HT1080 (cell line): Measurements from ENCODE around the gene TRAPPC3. TPM values are rescaled to one million over a fixed set of nuclear protein-coding genes. Genes with fewer than 3 reads are reported as not detected.

Experiments
- DNase-seq: peaks from one replicate; pipeline ENCODE4 v3.0.0-alpha.2; 2015; ENCODE audit warnings: low read depth
- total RNA-seq: library from RNA; depleted of rRNA; stranded (reverse); fragments of >200 nt; shearing (Covaris generic); gene quantifications from 2 replicates; pipeline ENCODE4 v1.2.3, GENCODE V29; 2014

Gene TRAPPC3
- total RNA-seq, 1 experiment from 2014 or later = 112 TPM

DNA sequence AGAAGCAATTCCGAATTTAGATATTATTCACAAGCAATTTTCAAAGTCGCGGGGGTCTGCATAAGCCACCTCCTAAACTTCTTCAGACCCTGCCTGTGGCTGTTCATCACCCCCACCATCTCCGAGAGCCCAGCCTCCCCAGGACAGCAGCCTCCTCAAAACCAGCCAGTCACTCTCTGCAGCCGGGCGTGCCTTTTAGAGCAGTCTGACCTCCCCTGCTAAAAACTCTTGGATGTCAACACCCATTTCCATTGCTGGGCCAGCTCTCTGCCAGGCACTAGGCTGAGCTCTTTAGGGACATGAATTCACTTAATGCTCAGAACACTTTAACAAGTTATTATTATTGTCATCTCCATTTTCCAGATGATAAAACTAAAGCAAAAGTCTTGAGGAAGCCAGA is 48.9 kb downstream of the TRAPPC3 start:
- DNase-seq = no peak

DNA sequence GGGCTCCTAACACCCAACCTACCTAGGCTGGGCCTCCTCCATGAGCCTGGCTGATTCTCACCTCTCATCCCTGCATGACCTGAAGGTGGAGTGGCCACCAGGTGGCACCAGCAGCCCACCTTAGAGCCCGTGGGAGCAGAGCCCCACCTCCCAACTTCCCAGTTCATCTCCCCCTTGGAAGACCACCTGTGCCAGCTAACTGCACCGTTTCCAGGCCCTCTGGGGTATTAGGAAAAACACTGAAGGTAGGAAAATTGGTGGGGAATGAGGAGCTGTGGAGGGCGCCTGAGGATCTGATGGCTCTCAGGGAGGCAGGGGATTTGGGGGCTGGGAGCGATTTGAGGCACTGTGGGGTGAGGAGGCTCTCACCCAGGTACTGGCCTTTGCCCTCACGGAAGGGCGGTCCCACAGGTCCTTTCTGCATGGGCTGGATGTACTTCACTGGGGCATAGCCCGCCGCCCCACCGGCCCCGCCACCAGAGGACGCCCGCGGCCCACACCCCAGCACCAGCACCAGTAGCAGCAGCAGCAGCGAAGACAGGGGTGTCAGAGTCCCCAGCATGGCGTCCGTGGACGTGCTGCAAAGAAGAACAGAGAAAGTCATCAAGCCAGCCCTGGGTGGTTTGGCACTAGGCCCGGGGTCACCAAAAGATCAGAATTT is 49.5 kb downstream of the TRAPPC3 start:
- DNase-seq = peak; percentile 72

DNA sequence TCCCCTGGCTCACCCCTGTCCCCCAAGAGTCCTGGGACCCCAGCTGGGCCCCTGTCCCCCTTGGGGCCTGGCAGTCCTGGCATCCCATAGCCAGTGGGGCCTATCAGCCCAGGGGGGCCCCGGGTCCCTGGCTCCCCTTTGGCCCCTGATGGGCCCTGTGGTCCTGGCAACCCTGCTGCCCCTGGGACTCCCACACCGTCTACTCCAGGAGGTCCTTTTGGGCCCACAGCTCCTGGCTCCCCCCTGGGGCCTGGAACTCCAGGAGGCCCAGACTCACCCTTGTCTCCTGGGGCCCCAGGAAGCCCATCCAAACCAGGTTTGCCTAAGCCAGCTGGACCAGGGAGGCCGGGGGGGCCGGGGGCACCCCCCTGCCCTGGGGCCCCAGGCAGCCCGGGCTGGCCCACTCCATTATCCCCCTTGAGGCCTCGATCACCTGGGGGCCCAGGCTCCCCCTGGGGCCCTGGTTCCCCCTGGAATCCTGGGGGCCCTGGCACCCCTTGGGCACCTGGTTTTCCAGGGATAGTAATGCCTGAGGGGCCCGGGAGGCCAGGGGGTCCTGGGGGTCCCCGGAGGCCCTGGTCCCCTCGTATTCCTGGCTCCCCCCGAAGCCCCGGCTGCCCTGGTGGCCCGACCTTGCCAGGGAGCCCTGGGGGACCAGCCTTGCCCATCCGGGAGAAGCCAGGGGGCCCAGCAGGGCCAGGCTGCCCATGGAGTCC is 50.5 kb downstream of the TRAPPC3 start:
- no peak for DNase-seq

DNA sequence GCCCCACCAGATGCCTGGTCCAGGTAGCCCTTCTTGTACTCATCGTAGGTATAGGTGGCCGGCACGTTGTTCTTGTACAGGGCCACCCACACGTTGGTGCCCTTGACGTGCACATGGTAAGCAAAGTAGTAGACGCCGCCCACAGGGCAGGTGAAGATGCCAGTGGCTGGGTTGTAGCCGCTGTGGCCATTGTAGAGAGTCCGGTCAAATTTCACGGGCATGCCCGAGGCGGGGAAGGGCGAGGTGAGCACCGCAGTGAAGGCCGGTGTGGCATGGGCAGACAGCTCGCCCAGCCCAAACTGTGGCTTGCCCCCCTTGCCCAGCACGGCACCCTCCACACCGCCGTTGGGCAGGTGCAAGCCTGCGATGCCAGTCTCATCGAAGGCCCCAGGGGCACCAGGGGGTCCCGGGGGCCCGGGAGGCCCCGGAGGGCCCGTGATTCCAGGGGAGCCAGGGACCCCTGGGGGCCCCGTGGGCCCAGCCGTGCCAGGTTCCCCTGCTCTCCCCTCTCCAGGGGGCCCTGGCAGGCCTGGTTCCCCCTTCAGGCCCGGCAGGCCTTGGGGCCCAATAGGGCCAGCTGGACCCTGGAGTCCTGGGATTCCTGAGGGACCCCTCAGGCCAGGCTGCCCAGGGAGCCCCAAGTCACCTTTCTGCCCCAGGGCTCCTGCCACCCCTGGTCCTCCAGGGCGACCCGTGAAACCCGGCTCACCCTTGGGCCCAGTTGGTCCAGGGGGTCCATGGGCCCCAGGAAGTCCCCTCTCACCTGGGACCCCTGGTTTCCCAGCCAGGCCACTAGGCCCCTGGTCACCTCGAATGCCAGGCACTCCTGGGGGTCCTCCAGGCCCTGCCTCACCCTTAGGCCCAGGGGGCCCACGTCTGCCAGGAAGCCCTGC is 51.3 kb downstream of the TRAPPC3 start:
- DNase-seq = no peak

DNA sequence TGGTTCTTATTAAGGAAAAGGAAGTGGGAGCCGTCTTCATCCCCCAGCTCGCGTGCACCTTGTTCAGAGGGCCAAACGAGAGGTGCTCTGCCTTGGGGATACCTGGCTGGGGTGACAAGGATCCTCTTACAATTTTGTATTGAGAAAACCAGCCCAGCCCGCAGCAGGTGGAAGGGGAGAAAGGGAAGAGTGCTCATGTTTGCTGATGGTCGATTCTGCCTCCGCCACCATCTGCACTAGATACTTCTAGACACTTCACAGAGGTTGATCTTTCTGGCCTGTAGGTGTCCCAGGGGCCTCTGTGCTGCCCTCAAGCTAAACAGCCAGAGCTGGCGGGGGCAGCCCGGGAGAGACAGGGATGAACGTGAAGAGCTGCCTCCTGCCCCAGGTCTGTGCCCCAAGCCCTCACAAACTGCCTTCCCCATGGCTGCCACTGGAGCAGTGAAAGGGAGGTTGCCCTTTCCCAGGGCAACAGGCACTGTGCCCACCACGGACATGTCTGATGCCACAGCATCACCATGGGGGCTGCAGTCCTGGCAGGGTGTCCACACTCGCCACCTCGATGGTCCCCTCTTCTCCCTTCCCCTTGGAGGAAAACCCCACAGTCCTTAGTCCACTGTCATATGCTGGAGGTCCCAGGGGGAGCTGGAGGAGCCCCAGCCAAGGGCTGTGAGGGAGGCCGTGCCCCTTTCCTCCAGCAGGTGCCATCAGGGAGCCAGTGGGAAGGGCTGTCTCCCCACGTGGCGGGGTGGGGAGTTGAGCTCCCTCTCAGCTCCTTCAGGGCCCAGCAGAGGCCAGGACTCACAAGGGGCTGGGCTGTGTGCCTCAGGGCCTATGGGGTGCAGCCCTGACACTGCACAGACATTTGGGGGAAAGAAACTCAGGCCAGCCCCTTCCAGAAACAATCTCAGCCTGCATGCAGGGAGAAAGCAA is 52.5 kb downstream of the TRAPPC3 start:
- peak; percentile 49 for DNase-seq

DNA sequence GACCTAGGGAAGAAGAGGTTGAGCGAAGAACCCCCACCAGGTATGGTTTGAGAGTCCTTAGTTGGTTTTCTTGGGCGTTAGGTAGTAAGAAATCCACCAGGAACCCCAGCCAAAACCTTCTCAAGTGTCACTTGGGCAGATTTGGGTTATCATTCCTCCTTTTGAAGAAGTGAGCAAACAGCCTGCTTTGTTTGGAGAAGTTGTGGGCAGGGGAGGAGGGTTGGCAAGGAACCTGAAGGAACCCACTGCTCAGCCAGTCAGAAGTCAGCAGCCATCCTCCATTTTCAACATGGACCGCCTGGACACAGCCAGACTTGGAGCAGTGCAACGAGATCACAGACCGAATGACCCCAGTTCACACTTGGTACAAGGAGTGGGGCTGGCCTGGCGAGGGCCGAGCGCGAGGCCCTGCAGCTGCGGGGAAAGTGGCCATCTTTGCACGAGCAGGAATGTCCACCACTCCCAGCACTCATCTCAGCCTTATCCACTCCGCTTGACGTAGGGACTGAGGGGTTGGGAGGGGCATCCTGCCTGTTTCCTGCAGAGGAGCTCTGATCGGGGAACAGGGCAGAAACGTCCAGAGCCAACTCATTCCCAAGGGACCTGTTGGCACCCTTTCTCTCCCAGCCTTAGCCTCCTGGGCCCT is 53.4 kb downstream of the TRAPPC3 start:
- DNase-seq = no peak

DNA sequence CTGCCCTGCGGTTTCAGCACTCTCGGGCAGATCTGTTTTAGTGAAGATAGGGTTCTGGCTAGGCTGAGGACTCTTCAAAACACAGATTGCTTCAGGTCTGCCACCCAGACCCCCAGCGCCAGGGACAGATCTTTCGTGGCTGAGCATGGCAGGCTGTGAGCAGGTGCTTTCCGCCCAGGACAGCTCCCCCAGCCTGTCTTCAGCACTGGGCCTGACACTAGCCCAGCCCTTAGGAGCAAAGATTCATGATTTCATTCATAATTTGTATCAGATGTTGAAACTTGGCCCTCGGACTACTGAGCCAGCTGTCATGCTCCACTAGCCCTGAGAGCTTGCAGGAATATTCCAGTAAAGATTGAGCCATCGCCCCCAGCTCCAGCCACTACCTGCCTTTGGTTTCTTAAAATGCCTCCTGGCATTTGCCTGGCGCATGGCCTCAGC is 54.6 kb downstream of the TRAPPC3 start:
- DNase-seq = no peak

DNA sequence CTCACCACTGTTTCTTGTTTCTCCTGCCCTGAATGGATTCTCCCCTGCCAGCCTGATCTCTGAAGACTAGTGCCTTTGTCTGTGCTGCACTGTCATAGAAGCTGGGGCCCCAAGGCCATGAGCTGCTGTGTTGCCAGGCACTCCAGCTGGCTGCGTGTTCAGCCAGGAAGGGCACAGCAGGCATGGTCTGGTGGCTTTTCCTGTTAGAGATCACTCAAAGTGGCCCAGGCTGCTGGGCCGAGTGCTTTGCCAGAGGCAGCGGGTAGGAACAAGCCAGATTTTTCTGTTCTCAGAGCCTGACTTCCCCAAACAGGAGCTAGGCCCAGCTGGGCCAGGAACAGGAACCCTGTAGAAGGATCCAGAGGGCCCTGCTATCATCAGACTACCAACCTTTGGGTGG is 55.4 kb downstream of the TRAPPC3 start:
- no peak for DNase-seq

DNA sequence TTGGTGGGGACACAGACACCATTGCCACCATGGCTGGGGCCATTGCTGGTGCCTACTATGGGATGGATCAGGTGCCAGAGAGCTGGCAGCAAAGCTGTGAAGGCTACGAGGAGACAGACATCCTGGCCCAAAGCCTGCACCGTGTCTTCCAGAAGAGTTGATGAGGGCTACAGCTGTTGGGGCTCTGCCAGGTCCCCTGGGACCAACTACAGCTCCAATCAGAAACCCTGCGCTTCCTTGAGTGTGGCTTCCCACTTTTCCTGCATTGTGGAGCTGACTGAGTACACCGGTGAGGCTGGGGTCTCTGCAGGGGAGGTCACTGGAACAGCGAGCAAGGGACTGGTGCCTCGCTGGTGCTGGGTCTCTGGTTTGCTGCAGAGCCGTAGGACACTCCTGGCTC is 56.1 kb downstream of the TRAPPC3 start:
- no peak for DNase-seq

DNA sequence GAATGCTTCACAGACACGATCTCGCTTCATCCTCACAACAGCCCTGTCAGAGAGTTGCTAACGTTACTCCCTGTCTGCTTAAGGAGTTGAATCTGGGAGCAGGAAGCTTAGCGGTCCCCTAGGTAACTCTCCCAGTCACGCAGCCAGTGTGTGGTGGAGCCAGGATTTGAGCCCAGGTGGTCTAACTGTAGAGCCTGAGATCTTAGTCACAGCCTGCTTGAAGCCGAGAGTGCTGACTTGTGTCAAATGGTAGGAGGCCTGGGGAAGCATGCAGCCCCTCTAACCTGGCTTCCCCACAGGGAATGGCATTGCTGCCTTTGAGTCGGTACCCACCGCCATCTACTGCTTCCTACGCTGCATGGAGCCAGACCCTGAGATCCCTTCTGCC is 56.5 kb downstream of the TRAPPC3 start:
- no peak for DNase-seq

DNA sequence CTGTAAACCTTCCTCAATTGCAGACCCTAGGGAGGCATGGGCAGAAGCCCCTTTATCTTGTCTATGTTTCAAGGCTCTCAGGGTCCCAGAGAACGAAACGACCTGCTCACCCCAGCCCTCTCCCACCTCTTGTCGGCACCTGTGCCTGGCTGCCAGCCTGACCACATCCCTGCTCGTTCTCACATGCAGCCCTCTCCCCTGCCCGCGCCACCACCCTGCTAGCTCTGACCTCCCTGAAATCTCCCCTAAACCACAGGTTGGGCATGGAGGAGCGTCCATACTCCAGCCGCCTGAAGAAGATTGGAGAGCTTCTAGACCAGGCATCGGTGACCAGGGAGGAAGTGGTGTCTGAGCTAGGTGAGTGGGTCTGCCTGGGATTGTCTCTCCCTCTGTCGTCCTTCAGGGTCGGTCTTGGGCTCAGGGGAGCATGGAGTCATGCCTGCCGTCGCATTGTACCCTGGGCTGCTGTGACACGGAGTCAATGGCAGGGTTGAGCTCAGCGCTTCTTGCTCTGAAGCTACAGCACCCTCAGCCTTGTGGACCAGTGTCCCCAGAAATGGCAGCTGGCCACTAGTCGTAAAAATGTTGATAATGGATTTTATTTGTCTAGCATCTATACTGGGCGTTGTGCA is 57.0 kb downstream of the TRAPPC3 start:
- DNase-seq = no peak

DNA sequence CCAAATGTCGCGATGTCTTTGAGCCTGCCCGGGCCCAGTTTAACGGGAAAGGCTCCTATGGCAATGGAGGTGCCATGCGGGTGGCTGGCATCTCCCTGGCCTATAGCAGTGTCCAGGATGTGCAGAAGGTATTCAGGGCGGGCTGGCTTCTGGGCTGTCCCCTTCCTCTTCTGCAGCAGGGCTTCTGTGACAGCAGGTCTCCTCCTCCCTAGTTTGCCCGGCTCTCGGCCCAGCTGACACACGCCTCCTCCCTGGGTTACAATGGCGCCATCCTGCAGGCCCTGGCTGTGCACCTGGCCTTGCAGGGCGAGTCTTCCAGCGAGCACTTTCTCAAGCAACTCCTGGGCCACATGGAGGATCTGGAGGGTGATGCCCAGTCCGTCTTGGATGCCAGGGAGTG is 57.6 kb downstream of the TRAPPC3 start:
- no peak for DNase-seq

DNA sequence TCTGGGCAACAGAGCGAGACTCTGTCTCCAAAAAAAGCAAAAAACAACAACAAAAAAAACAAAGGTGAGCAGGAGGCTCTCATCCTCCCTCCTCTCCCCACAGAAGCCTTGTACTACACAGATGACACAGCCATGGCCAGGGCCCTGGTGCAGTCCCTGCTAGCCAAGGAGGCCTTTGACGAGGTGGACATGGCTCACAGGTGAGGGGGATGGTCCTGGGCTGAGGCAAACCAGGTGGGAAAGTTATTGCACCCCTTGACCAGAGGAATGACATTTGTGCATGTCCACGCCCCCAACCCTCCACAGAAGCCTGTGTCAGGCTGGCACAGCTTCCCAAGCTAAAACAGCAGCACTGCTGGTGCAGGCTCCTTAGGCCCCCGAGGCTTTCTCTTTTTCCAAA is 58.1 kb downstream of the TRAPPC3 start:
- no peak for DNase-seq

DNA sequence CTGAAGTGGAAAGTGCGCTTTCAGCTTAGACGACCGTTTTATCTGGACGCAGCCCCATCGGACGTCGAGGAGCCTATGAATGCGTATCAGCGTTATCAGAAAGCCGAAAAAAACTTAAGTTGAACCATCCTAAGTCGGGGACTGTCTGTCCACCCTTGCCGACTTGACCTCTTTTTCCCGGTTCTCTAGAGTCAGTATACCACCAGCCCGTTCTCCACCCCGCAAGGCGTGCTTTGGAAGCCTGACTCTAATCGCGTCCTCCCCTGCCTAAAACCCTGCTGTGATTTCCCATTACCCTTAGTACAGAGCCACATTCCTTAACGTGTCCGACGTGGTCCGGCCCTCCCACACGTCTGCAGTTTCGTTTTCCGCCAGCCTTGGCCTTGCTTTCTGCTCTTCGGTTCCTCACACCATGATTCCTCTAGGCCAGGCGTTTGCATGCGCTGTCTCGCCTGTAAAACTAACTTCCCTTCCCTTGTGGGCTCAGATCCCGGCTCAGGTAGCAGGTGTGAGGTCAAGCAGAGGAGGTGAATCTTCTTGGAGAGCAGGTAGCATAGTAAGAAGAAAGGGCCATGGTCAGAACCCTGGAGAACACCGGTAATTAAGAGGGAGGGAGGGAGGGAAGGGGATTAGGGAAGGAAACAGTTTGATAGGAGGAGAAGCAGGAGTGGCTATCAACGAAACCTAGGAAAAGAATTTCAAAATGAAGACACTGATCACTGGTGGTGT is 59.7 kb downstream of the TRAPPC3 start:
- no peak for DNase-seq

DNA sequence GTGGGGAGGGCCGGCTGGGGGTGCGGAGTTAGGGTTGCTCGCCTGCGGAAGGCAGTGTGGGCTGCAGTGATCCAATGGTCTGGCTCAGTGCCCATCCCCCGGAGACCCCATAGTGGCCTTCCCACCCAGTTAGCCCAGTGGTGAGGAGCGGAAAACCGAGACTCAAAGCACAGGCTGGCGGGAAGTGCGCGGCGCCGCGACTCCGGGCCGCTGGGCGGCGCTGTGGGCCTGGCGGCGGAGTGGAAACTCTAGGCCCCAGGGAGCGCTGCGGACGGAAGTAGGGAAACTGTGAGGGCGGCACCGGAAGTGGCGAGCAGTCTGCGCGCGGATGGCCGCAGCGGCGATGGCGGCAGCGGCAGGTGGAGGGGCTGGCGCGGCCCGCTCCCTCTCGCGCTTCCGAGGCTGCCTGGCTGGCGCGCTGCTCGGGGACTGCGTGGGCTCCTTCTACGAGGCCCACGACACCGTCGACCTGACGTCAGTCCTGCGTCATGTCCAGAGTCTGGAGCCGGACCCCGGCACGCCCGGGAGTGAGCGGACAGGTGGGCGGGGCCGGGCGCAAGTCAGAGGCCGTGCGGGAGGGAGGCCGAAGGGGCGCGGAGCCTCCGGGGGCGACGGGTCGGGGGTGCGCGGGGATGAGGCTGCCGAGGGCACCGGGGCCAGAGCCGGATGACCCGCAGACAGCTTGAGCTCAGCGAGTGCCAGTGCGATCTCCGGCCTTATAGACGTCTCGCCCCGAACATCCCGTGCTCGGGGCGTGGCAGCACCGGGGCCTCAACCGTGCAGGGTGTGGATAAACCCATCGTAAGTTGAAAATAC is 60.5 kb downstream of the TRAPPC3 start, which contains the start of gene ADPRS:
Gene ADPRS, plus strand, starts transcription at position 316 of the 816 bp plus-strand sequence. Its CDS starts 13 bp downstream, at position 329.
- DNase-seq = peak; percentile 83

DNA sequence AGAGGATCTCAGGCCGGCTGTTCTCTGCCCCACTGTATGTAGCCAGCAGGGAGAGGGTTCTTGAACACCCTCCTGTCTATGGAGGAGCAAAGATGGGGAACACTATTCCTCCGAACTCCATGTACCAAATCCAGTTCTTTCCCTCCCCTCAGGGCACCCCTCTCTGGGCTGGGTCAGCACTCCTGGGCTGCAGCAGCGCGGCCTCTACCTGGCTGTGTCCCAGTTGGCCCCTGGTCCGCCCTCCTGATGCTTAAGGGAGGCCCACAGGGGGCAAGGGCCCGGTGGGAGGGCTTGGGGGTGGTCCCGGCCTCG is 61.1 kb downstream of the TRAPPC3 start:
- DNase-seq = no peak

DNA sequence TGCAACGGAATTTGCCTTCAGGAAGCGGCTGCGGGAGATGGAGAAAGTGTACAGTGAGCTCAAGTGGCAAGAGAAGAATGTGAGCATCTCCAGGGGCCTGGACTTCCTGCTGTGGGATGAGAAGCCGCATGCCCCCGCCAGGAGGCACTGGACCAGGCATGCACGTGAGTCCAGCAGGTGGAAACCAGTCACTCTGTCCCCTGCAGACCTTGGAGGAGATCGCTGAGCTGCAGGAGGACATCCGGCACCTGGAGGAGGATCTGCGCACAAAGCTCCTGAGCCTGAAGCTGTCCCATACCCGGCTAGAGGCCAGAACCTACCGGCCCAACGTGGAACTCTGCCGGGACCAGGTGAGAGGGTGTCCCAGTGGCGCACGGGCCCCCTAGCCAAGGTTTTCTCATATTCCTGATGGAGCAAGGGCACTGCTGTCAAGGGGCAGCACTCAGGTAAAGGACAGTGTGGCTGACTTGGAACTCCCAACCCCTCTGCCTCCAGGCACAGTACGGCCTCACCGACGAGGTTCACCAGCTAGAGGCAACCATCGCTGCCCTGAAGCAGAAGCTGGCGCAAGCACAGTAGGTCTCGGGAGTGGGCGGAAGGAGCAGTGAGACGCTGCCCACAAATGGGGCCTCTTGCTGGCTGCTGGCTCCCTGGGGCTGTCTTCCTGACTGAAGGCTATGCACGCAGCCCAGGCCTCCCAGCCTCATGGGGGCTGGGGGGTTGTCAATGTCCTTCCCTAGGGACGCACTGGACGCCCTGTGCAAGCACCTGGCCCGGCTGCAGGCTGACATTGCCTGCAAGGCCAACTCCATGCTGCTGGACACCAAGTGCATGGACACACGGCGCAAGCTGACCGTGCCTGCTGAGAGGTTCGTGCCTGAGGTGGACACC is 61.8 kb downstream of the TRAPPC3 start:
- no peak for DNase-seq
